Measurements from ENCODE around the gene KLHDC7A. TPM values are rescaled to one million over a fixed set of nuclear protein-coding genes. Genes with fewer than 3 reads are reported as not detected.

The KLHDC7A gene
- total RNA-seq, 1 experiment from 2014 or later = not detected

DNA sequence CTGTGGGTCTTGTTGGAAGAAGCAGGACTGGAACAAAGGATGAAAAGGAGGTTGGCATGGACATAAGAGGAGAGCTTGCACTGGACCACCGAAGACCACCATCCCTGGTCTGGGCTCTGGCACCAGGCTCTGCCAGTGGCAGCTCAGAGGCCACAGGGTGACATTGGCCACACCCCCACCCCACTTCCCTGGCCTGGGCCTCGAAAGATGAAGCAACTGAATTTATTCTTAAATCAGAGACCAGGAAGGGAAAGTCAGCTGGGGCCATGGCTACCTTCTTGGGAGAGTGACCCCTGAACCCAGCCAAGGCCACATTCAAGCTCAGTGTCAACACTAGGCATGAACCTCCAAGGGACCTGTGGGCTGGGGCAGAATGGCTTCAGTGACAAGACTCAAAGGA lies 4.0 kb downstream of the KLHDC7A start:
- Histone ChIP-seq H3K79me2 (ENCODE audit: low read length) (no peaks in the 10 kb centered on the region), H3K9me3 (ENCODE audit: low read length) (no peaks in the 10 kb centered on the region), H3K27me3 (ENCODE audit: low read length) (peaks cover 12% of the 10 kb centered on the region), H3K36me3 (ENCODE audit: low read depth, low read length) (no peaks in the 10 kb centered on the region), H3K9ac (ENCODE audit: low read length) (no peak overlapping the region), H3F3A (ENCODE audit: low read length, unreplicated experiment) (no peaks in the 10 kb centered on the region), H4K20me1 (ENCODE audit: low read length) (no peaks in the 10 kb centered on the region), H3K4me3 (ENCODE audit: low read length) (no peak overlapping the region), H3K27ac (ENCODE audit: low read length) (no peak overlapping the region), H3K4me2 (ENCODE audit: low read length) (no peak overlapping the region), H3K9me2 (replicated peaks; ENCODE audit: low read length) (no peaks in the 10 kb centered on the region), H3K4me1 (ENCODE audit: insufficient read depth, low read length) (peaks cover 9% of the 10 kb centered on the region; the same call in 1 of the 2 replicates), H2AFZ (ENCODE audit: low read length) (no peak overlapping the region)
- no peak for ATAC-seq
- BruUV-seq (replicated peaks) = no TSS peak
- ChIA-PET POLR2A (ENCODE audit: unreplicated experiment) (no interaction called here), CTCF (no interaction called here)
- intact Hi-C loops (cut with micrococcal nuclease) = no loop called here
- TF ChIP-seq EZH2phosphoT487 (IDR thresholded peaks at IDR 0.05; ENCODE audit: borderline replicate concordance, low read length) (no peak), EZH2 (IDR thresholded peaks at IDR 0.05; ENCODE audit: low read length, unreplicated experiment) (no peak), CTCF (conservative IDR thresholded peaks at IDR 0.05; ENCODE audit: low read depth, low read length) (no peak)
- DNase-seq = no peak

- peaks cover 6% of the 10 kb centered on the region; the same call in 1 of the 2 replicates for H3K4me1 ChIP-seq (ENCODE audit: insufficient read depth, low read length)
- no peak overlapping the region for H3K27ac ChIP-seq (ENCODE audit: low read length)
- ATAC-seq (no peak), DNase-seq (no peak)
- no peak overlapping the region for H3K9ac ChIP-seq (ENCODE audit: low read length)
- no peaks in the 10 kb centered on the region for H3K79me2 ChIP-seq (ENCODE audit: low read length)
- no peaks in the 10 kb centered on the region for H3K9me3 ChIP-seq (ENCODE audit: low read length)
- no peaks in the 10 kb centered on the region for H3K9me2 ChIP-seq (replicated peaks; ENCODE audit: low read length)
- POLR2A ChIA-PET (ENCODE audit: unreplicated experiment) = no interaction called here
- intact Hi-C loops (cut with micrococcal nuclease) = no loop called here
- no peak overlapping the region for H2AFZ ChIP-seq (ENCODE audit: low read length)
- no peaks in the 10 kb centered on the region for H4K20me1 ChIP-seq (ENCODE audit: low read length)
- no peak for TF ChIP-seq CTCF (conservative IDR thresholded peaks at IDR 0.05; ENCODE audit: low read depth, low read length)
- TF ChIP-seq EZH2 (IDR thresholded peaks at IDR 0.05; ENCODE audit: low read length, unreplicated experiment) = no peak
- no peak for TF ChIP-seq EZH2phosphoT487 (IDR thresholded peaks at IDR 0.05; ENCODE audit: borderline replicate concordance, low read length)
- no TSS peak for BruUV-seq (replicated peaks)
- H3K4me3 ChIP-seq (ENCODE audit: low read length) = no peak overlapping the region
- CTCF ChIA-PET = interaction anchor here (0.6 kb wide), 1 partner anchor 439 kb away, joined by 3 read pairs; no protein-coding TSS in a partner anchor
- H3K36me3 ChIP-seq (ENCODE audit: low read depth, low read length) = no peaks in the 10 kb centered on the region
- H3K4me2 ChIP-seq (ENCODE audit: low read length) = no peak overlapping the region
- no peaks in the 10 kb centered on the region for H3F3A ChIP-seq (ENCODE audit: low read length, unreplicated experiment)
- H3K27me3 ChIP-seq (ENCODE audit: low read length) = peaks cover 12% of the 10 kb centered on the region
These were observed 4.5 kb downstream of the KLHDC7A start for GRCh38 chr1:18485227-18485626.

GRCh38 chr1:18486195-18486594 lies 5.5 kb downstream of the KLHDC7A start:
- no peak overlapping the region for H2AFZ ChIP-seq (ENCODE audit: low read length)
- H3K79me2 ChIP-seq (ENCODE audit: low read length) = no peaks in the 10 kb centered on the region
- H3K36me3 ChIP-seq (ENCODE audit: low read depth, low read length) = no peaks in the 10 kb centered on the region
- H3K27me3 ChIP-seq (ENCODE audit: low read length) = peaks cover 12% of the 10 kb centered on the region
- no peak overlapping the region for H3K9ac ChIP-seq (ENCODE audit: low read length)
- ATAC-seq (no peak), DNase-seq (no peak)
- CTCF ChIA-PET = no interaction called here
- POLR2A ChIA-PET (ENCODE audit: unreplicated experiment) = no interaction called here
- H3K27ac ChIP-seq (ENCODE audit: low read length) = no peak overlapping the region
- no peaks in the 10 kb centered on the region for H3K4me1 ChIP-seq (ENCODE audit: insufficient read depth, low read length)
- no peaks in the 10 kb centered on the region for H4K20me1 ChIP-seq (ENCODE audit: low read length)
- no peak overlapping the region for H3K4me3 ChIP-seq (ENCODE audit: low read length)
- intact Hi-C loops (cut with micrococcal nuclease) = no loop called here
- no TSS peak for BruUV-seq (replicated peaks)
- H3K9me2 ChIP-seq (replicated peaks; ENCODE audit: low read length) = no peaks in the 10 kb centered on the region
- H3F3A ChIP-seq (ENCODE audit: low read length, unreplicated experiment) = no peaks in the 10 kb centered on the region
- TF ChIP-seq CTCF (conservative IDR thresholded peaks at IDR 0.05; ENCODE audit: low read depth, low read length) (no peak), EZH2phosphoT487 (IDR thresholded peaks at IDR 0.05; ENCODE audit: borderline replicate concordance, low read length) (no peak), EZH2 (IDR thresholded peaks at IDR 0.05; ENCODE audit: low read length, unreplicated experiment) (no peak)
- no peak overlapping the region for H3K4me2 ChIP-seq (ENCODE audit: low read length)
- no peaks in the 10 kb centered on the region for H3K9me3 ChIP-seq (ENCODE audit: low read length)

Data from PC-3 (cell line).